Measurements from ENCODE around the gene CMSS1. TPM values are rescaled to one million over a fixed set of nuclear protein-coding genes. Genes with fewer than 3 reads are reported as not detected.
A peak's percentile ranks its signal among the peaks of the same experiment; 100 is the strongest.

Gene CMSS1
- total RNA-seq, 1 donor from 2014 or later = 56.3 TPM

DNA sequence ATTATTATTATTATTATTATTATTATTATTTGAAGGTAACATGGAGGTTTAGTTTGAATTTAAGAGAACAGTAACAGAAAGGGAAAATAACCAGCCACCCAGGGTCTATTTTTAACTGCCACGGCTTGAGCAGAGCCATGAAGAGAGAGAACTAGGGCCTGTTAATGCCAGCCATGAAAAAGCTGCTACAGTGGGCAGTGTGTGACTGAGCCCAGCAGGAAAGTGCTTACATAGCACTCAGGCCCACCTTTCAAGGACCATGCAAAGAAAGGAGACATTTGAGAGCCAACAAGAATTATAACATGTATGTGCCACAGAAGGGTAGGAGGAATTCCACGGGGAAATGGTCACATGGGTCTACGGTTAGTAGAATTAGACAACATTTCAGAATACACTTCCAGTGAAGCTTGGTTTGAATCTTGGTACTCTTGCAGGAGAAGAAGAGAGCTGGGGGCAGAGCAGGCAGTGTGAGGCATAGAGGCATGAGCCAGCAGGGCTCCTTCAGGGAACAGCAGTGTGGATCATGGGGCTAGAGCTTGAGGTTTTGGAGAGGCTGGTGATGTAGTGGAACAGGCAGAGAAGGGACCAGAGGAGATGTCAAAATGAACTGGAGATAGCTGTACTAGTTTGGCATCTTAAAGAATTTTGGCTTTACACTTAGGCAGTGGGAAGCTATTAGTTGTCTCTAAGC lies 140.7 kb downstream of the CMSS1 start:
- DNase-seq (ENCODE audit: low spot score) = no peak
- H3K9me3 ChIP-seq (ENCODE audit: low read depth) = no peaks in the 10 kb centered on the region
- H3F3A ChIP-seq (ENCODE audit: low read depth) = no peaks in the 10 kb centered on the region

GRCh38 chr3:99960123-99960878 lies 142.6 kb downstream of the CMSS1 start:
- Histone ChIP-seq H3K4me3 (no peak overlapping the region), H3K9ac (no peak overlapping the region), H2AFZ (replicated peaks) (no peak overlapping the region), H3K4me2 (no peak overlapping the region), H3K27ac (no peak overlapping the region), H3K36me3 (no peaks in the 10 kb centered on the region), H3K79me2 (ENCODE audit: low read depth) (no peaks in the 10 kb centered on the region), H3K4me1 (peaks cover 5% of the 10 kb centered on the region), H3K27me3 (no peaks in the 10 kb centered on the region), H3K9me3 (ENCODE audit: low read depth) (no peaks in the 10 kb centered on the region), H4K20me1 (ENCODE audit: low read depth) (no peaks in the 10 kb centered on the region), H3F3A (ENCODE audit: low read depth) (no peaks in the 10 kb centered on the region)
- TF ChIP-seq EZH2phosphoT487 (IDR thresholded peaks at IDR 0.05) (no peak), EZH2 (IDR thresholded peaks at IDR 0.05) (no peak)
- TF ChIP-seq, protein P1, sequence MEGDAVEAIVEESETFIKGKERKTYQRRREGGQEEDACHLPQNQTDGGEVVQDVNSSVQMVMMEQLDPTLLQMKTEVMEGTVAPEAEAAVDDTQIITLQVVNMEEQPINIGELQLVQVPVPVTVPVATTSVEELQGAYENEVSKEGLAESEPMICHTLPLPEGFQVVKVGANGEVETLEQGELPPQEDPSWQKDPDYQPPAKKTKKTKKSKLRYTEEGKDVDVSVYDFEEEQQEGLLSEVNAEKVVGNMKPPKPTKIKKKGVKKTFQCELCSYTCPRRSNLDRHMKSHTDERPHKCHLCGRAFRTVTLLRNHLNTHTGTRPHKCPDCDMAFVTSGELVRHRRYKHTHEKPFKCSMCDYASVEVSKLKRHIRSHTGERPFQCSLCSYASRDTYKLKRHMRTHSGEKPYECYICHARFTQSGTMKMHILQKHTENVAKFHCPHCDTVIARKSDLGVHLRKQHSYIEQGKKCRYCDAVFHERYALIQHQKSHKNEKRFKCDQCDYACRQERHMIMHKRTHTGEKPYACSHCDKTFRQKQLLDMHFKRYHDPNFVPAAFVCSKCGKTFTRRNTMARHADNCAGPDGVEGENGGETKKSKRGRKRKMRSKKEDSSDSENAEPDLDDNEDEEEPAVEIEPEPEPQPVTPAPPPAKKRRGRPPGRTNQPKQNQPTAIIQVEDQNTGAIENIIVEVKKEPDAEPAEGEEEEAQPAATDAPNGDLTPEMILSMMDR (IDR thresholded peaks at IDR 0.05) = no peak
- Mint-ChIP-seq H3K27ac (no peak overlapping the region), H3K4me3 (no peak overlapping the region), H3K9me3 (no peaks in the 10 kb centered on the region), H3K36me3 (peaks cover 3% of the 10 kb centered on the region), H3K27me3 (ENCODE audit: insufficient read depth, low read depth) (peaks cover 3% of the 10 kb centered on the region), H3K4me1 (peaks cover 6% of the 10 kb centered on the region)
- no peak for DNase-seq (ENCODE audit: low spot score)

More for the DNA sequence above, 140.7 kb downstream of the CMSS1 start:
- Histone ChIP-seq H3K27ac (no peak overlapping the region), H3K27me3 (no peaks in the 10 kb centered on the region), H3K4me3 (no peak overlapping the region), H3K4me1 (peaks cover 5% of the 10 kb centered on the region), H3K36me3 (no peaks in the 10 kb centered on the region), H3K4me2 (no peak overlapping the region), H4K20me1 (ENCODE audit: low read depth) (no peaks in the 10 kb centered on the region), H2AFZ (replicated peaks) (no peak overlapping the region), H3K9ac (no peak overlapping the region), H3K79me2 (ENCODE audit: low read depth) (no peaks in the 10 kb centered on the region)
- Mint-ChIP-seq H3K4me1 (peaks cover 10% of the 10 kb centered on the region), H3K36me3 (peaks cover 3% of the 10 kb centered on the region), H3K27me3 (ENCODE audit: insufficient read depth, low read depth) (peaks cover 3% of the 10 kb centered on the region), H3K27ac (peak overlapping the region; percentile 72), H3K9me3 (no peaks in the 10 kb centered on the region), H3K4me3 (no peak overlapping the region)
- TF ChIP-seq EZH2phosphoT487 (IDR thresholded peaks at IDR 0.05) = no peak
- no peak for TF ChIP-seq EZH2 (IDR thresholded peaks at IDR 0.05)
- TF ChIP-seq, protein P1 (IDR thresholded peaks at IDR 0.05) = no peak

DNA sequence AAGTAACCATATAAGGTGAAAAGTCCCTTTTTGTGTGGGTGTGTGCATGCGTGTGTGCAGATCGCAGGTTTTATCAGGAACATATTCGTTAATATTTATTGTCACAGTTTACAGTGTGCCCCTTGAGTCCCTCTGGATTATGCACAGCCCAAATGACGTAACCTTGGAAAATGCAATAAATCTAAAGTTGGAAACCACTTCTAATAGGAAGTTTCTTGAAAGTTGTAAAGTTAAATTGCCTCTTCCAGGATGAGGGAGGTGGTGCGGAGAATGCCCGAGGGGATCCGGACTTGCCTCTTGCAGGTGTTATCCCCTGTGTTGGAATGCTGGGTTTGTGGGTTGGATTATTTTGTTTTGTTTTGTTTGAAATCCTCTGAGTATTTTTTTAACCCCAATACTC lies 143.3 kb downstream of the CMSS1 start:
- Histone ChIP-seq H2AFZ (replicated peaks) (no peak overlapping the region), H3K4me1 (peaks cover 5% of the 10 kb centered on the region), H3K27me3 (no peaks in the 10 kb centered on the region), H4K20me1 (ENCODE audit: low read depth) (no peaks in the 10 kb centered on the region), H3F3A (ENCODE audit: low read depth) (no peaks in the 10 kb centered on the region), H3K4me2 (no peak overlapping the region), H3K9ac (no peak overlapping the region), H3K4me3 (no peak overlapping the region), H3K27ac (no peak overlapping the region), H3K79me2 (ENCODE audit: low read depth) (no peaks in the 10 kb centered on the region), H3K9me3 (ENCODE audit: low read depth) (no peaks in the 10 kb centered on the region), H3K36me3 (no peaks in the 10 kb centered on the region)
- Mint-ChIP-seq H3K4me1 (peaks cover 6% of the 10 kb centered on the region), H3K9me3 (no peaks in the 10 kb centered on the region), H3K27me3 (ENCODE audit: insufficient read depth, low read depth) (peaks cover 3% of the 10 kb centered on the region), H3K36me3 (peaks cover 3% of the 10 kb centered on the region), H3K4me3 (no peak overlapping the region), H3K27ac (no peak overlapping the region)
- TF ChIP-seq EZH2phosphoT487 (IDR thresholded peaks at IDR 0.05) (no peak), EZH2 (IDR thresholded peaks at IDR 0.05) (no peak)
- TF ChIP-seq, protein P1 (IDR thresholded peaks at IDR 0.05) = no peak
- DNase-seq (ENCODE audit: low spot score) = no peak

Measured in neural progenitor cell (in vitro differentiated cells).